NB4 (cell line): ENCODE data around the gene CDC27.

Source experiments
- CTCF ChIP-seq: IDR thresholded peaks from one replicate; pipeline ENCODE4 v1.5.1; 2012; ENCODE audit warnings: low read depth, low read length
- POLR2A ChIP-seq: IDR thresholded peaks from 2 replicates; pipeline ENCODE4 v1.6.1; 2011; ENCODE audit warnings: mild to moderate bottlenecking; ENCODE audit not compliant: insufficient read length; ENCODE audit errors: extremely low read depth

DNA sequence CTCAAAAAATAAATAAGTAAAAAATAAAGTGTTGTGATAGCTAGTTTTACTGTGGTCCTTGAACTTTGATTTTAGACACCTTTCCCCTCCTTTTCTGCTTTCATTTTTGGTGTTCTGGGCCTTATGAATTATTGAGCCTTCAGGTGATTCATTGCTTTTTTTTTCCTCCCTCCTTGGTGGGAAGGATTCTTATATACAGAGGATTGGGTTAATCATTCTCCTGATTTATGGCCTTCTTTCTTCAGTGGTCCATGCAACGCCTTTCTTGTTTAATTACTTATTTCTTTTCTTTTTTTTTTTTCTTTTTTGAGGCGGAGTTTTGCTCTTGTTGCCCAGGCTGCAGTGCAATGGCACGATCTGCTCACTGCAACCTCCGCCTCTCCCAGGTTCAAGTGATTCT is 12.1 kb upstream of the CDC27 start:
- TF ChIP-seq POLR2A (no peak), CTCF (no peak)
